Measurements from ENCODE around the gene VGLL4. TPM values are rescaled to one million over a fixed set of nuclear protein-coding genes. Genes with fewer than 3 reads are reported as not detected.
A peak's percentile ranks its signal among the peaks of the same experiment; 100 is the strongest.

The VGLL4 gene
- total RNA-seq, 1 experiment from 2014 or later, result 66.0 TPM

DNA sequence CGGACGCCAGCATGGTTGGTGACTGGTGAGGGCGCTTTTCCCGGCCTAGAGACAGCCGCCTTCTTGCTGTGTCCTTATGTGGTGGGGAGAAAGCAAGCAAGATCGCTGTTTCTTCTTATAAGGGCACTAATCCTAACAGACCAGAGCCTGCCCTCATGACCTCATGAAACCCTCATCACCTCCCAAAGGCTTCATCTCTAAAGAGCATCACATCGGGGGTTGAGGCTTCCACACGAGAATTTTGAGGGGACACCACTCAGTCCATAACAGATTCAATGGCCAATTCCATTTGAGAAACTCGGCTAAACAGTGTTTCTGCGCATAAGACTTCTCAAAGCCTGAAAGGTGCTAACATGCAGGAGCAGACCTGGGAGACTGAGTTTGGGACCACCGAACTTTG, 54.0 kb downstream of the VGLL4 start:
- BruUV-seq (replicated peaks), result no TSS peak
- Histone ChIP-seq H3K36me3 (ENCODE audit: control insufficient read depth, insufficient read depth, low read length) (no peaks in the 10 kb centered on the region; the same call in 1 of the 2 replicates), H3K27ac (ENCODE audit: low read length) (peak overlapping the region; percentile 96), H3K4me1 (ENCODE audit: control insufficient read depth, insufficient read depth, low read length) (peaks cover 94% of the 10 kb centered on the region), H3K9me3 (ENCODE audit: control insufficient read depth, insufficient read depth, low read depth, low read length) (no peaks in the 10 kb centered on the region), H3K27me3 (ENCODE audit: control insufficient read depth, insufficient read depth, low read length) (no peaks in the 10 kb centered on the region), H3K4me3 (ENCODE audit: low read depth in 2 of 2, low read length in 2 of 2) (no peak overlapping the region)
- TF ChIP-seq POLR2AphosphoS5 (IDR thresholded peaks at IDR 0.05; ENCODE audit: low read depth, low read length) (no peak), SIN3A (IDR thresholded peaks at IDR 0.05; ENCODE audit: borderline replicate concordance, insufficient read depth, low read depth, low read length) (no peak), TCF7L2 (IDR thresholded peaks at IDR 0.05; ENCODE audit: low read depth, low read length) (no peak)
- TF ChIP-seq, protein P1, sequence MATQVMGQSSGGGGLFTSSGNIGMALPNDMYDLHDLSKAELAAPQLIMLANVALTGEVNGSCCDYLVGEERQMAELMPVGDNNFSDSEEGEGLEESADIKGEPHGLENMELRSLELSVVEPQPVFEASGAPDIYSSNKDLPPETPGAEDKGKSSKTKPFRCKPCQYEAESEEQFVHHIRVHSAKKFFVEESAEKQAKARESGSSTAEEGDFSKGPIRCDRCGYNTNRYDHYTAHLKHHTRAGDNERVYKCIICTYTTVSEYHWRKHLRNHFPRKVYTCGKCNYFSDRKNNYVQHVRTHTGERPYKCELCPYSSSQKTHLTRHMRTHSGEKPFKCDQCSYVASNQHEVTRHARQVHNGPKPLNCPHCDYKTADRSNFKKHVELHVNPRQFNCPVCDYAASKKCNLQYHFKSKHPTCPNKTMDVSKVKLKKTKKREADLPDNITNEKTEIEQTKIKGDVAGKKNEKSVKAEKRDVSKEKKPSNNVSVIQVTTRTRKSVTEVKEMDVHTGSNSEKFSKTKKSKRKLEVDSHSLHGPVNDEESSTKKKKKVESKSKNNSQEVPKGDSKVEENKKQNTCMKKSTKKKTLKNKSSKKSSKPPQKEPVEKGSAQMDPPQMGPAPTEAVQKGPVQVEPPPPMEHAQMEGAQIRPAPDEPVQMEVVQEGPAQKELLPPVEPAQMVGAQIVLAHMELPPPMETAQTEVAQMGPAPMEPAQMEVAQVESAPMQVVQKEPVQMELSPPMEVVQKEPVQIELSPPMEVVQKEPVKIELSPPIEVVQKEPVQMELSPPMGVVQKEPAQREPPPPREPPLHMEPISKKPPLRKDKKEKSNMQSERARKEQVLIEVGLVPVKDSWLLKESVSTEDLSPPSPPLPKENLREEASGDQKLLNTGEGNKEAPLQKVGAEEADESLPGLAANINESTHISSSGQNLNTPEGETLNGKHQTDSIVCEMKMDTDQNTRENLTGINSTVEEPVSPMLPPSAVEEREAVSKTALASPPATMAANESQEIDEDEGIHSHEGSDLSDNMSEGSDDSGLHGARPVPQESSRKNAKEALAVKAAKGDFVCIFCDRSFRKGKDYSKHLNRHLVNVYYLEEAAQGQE (IDR thresholded peaks at IDR 0.05; ENCODE audit: insufficient read depth in 1 of 2, low read depth in 2 of 2, low read length in 1 of 2), result no peak
- TF ChIP-seq, protein P2, sequence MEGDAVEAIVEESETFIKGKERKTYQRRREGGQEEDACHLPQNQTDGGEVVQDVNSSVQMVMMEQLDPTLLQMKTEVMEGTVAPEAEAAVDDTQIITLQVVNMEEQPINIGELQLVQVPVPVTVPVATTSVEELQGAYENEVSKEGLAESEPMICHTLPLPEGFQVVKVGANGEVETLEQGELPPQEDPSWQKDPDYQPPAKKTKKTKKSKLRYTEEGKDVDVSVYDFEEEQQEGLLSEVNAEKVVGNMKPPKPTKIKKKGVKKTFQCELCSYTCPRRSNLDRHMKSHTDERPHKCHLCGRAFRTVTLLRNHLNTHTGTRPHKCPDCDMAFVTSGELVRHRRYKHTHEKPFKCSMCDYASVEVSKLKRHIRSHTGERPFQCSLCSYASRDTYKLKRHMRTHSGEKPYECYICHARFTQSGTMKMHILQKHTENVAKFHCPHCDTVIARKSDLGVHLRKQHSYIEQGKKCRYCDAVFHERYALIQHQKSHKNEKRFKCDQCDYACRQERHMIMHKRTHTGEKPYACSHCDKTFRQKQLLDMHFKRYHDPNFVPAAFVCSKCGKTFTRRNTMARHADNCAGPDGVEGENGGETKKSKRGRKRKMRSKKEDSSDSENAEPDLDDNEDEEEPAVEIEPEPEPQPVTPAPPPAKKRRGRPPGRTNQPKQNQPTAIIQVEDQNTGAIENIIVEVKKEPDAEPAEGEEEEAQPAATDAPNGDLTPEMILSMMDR (IDR thresholded peaks at IDR 0.05), result no peak
- intact Hi-C loops (cut with micrococcal nuclease; ENCODE audit: unreplicated experiment) (no loop called here), in situ Hi-C loops (cut with HindIII; ENCODE audit: low pct_unique_long_range_greater_than_20kb, low sequenced_read_pairs) (no loop called here)
- DNase-seq (ENCODE audit: low read depth, low spot score) (no peak), ATAC-seq (no peak)
- POLR2A ChIA-PET, result no interaction called here
- CTCF ChIA-PET, result no interaction called here

DNA sequence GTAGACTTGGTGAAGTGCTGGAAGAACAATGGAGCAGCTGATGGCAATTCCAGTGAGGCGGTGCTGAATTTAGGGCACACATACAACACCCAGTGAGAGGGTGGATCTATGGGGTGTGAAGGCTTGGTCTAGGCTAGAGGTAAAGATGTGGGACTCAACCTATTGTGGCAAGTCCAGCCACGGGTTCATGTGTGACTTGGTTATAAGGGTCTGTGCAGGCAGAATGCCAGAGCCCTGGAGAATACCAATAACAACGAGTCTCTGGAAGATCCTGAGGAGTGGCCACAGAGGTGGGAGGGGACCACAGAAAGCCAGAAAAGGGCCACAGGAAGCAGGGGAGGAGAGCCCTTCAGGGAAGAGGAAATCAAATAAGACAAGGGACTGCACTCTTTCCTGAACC, 55.0 kb downstream of the VGLL4 start:
- DNase-seq (ENCODE audit: low read depth, low spot score) (no peak), ATAC-seq (no peak)
- no peaks in the 10 kb centered on the region for H3K9me3 ChIP-seq (ENCODE audit: control insufficient read depth, insufficient read depth, low read depth, low read length)
- ChIA-PET POLR2A (no interaction called here), CTCF (no interaction called here)
- in situ Hi-C loops (cut with HindIII; ENCODE audit: low pct_unique_long_range_greater_than_20kb, low sequenced_read_pairs), result no loop called here
- H3K27me3 ChIP-seq (ENCODE audit: control insufficient read depth, insufficient read depth, low read length), result no peaks in the 10 kb centered on the region
- intact Hi-C loops (cut with micrococcal nuclease; ENCODE audit: unreplicated experiment), result no loop called here
- no peak overlapping the region for H3K4me3 ChIP-seq (ENCODE audit: low read depth in 2 of 2, low read length in 2 of 2)
- peak overlapping the region; percentile 96 for H3K27ac ChIP-seq (ENCODE audit: low read length)
- TF ChIP-seq SIN3A (IDR thresholded peaks at IDR 0.05; ENCODE audit: borderline replicate concordance, insufficient read depth, low read depth, low read length), result no peak
- TF ChIP-seq TCF7L2 (IDR thresholded peaks at IDR 0.05; ENCODE audit: low read depth, low read length), result no peak
- TF ChIP-seq POLR2AphosphoS5 (IDR thresholded peaks at IDR 0.05; ENCODE audit: low read depth, low read length), result no peak
- TF ChIP-seq, protein P1 (IDR thresholded peaks at IDR 0.05; ENCODE audit: insufficient read depth in 1 of 2, low read depth in 2 of 2, low read length in 1 of 2), result no peak
- TF ChIP-seq, protein P2 (IDR thresholded peaks at IDR 0.05), result no peak
- no TSS peak for BruUV-seq (replicated peaks)
- H3K36me3 ChIP-seq (ENCODE audit: control insufficient read depth, insufficient read depth, low read length), result no peaks in the 10 kb centered on the region; the same call in 1 of the 2 replicates
- H3K4me1 ChIP-seq (ENCODE audit: control insufficient read depth, insufficient read depth, low read length), result peaks cover 95% of the 10 kb centered on the region
